Measurements from ENCODE around the gene TVP23C. TPM values are rescaled to one million over a fixed set of nuclear protein-coding genes. Genes with fewer than 3 reads are reported as not detected.

TVP23C gene
- total and polyA plus RNA-seq, 2 of the 8 experiments (the other 6 are each of a cell fraction or from before 2014, with no cell fraction given), result 2.9 to 9.6 TPM

DNA sequence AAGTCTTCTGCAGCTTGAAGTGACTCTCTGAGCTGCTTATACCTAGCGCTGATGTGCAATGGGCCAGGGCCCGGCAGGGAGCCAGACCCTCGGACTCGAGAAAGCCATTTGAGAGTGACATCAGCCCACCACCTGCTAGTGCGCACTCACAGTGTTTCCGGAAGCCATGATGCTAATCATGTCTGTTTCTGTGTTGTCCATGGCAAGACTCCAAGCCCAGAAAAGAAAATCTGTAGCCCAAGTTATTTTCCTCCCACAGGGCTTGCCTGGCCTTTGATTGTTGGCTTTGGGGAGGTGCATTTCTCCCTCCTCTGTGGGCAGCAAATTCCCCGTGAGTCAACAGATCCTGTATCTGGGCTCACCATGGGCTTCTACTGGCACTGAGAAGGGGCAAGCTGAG lies 94.0 kb downstream of the TVP23C start:
- no peak overlapping the region for H2AFZ ChIP-seq (ENCODE audit: low read length)
- H3K4me2 ChIP-seq (ENCODE audit: insufficient read depth in 1 of 2, low read depth in 2 of 2, low read length in 2 of 2), result no peak overlapping the region
- H2BK12ac ChIP-seq (ENCODE audit: low read depth, low read length), result no peak overlapping the region
- H2AK5ac ChIP-seq (ENCODE audit: low read depth, low read length), result no peak overlapping the region
- peaks cover 8% of the 10 kb centered on the region; the same call in 1 of the 2 replicates for H3K79me1 ChIP-seq (ENCODE audit: low read depth, low read length)
- H2BK5ac ChIP-seq (ENCODE audit: low read depth, low read length), result no peak overlapping the region
- H3K4ac ChIP-seq (replicated peaks; ENCODE audit: insufficient read length, low read depth, low read length), result no peak overlapping the region
- H3K27ac ChIP-seq (ENCODE audit: low read depth, low read length), result no peak overlapping the region
- no peak overlapping the region for H4K5ac ChIP-seq (ENCODE audit: insufficient read length, low read depth, low read length)
- peaks cover 0 to 7% (median 4%) of the 10 kb centered on the region in 4 experiments; a peak in 4 of 7 replicates for H3K4me1 ChIP-seq (replicated peaks in 1 of 4; ENCODE audit: control insufficient read depth in 3 of 4, insufficient read depth in 4 of 4, low read length in 3 of 4)
- FAIRE-seq (no peak), DNase-seq (ENCODE audit: low read depth in 1 of 2, low spot score in 2 of 2) (no peak)
- H3K4me3 ChIP-seq (ENCODE audit: extremely low read depth in 1 of 4, insufficient read depth in 2 of 4, low read depth in 3 of 4, low read length in 4 of 4), result no peak overlapping the region
- H3K9me3 ChIP-seq (ENCODE audit: insufficient read depth in 2 of 2, low read depth in 1 of 2, low read length in 1 of 2), result no peaks in the 10 kb centered on the region
- no peaks in the 10 kb centered on the region; a peak in 1 of 8 replicates for H3K36me3 ChIP-seq (ENCODE audit: control insufficient read depth in 2 of 4, insufficient read depth in 4 of 4, low read length in 3 of 4)
- H3K18ac ChIP-seq (ENCODE audit: extremely low read depth, low read length), result no peak overlapping the region
- peaks cover 10% of the 10 kb centered on the region for H3K23me2 ChIP-seq (ENCODE audit: low read depth, low read length)
- 0 out of 7 replicates have a peak, but pooled peaks cover 0 to 3% (median 0%) of the 10 kb centered on the region in 4 experiments for H3K27me3 ChIP-seq (replicated peaks in 1 of 4; ENCODE audit: control insufficient read depth in 3 of 4, extremely low read depth in 1 of 4, insufficient read depth in 3 of 4, low read length in 3 of 4)
- POLR2A ChIA-PET (ENCODE audit: partially characterized antibody), result no interaction called here
- peaks cover 0 to 13% of the 10 kb centered on the region in 2 experiments for H4K20me1 ChIP-seq (replicated peaks in 1 of 2; ENCODE audit: control insufficient read depth in 1 of 2, insufficient read depth in 2 of 2, low read length in 2 of 2)
- H2BK20ac ChIP-seq (ENCODE audit: low read length), result no peak overlapping the region
- H2BK120ac ChIP-seq (replicated peaks; ENCODE audit: low read depth, low read length), result no peak overlapping the region
- no peak overlapping the region for H3K14ac ChIP-seq (ENCODE audit: insufficient read length)
- no peaks in the 10 kb centered on the region for H3K79me2 ChIP-seq (ENCODE audit: control insufficient read depth in 1 of 2, insufficient read depth in 2 of 2, low read length in 2 of 2)
- H3K9ac ChIP-seq (replicated peaks in 1 of 4; ENCODE audit: extremely low read depth in 1 of 4, low read depth in 3 of 4, low read length in 3 of 4), result no peak overlapping the region
- CTCF ChIA-PET (ENCODE audit: partially characterized antibody), result interaction anchor here (1.5 kb wide), 1 partner anchor 34 kb away, joined by 3 read pairs; no protein-coding TSS in a partner anchor
- no peak overlapping the region for H4K91ac ChIP-seq (replicated peaks; ENCODE audit: insufficient read length, low read length)
- H3K23ac ChIP-seq (ENCODE audit: insufficient read length), result no peak overlapping the region
- 99% methylated on average over 7 of the region's 7 CpGs; no CpG with 5 or more reads in 1 of the 2 experiments for WGBS, 2 experiments (ENCODE audit: extremely low coverage in 1 of 2, insufficient coverage in 1 of 2, insufficient read length in 1 of 2, insufficient replicate concordance in 2 of 2, low coverage in 1 of 2, low lambda C conversion rate in 2 of 2, missing lambda C conversion rate in 1 of 2)
- peak overlapping the region; percentile 12; the same call in 1 of the 2 replicates for H4K8ac ChIP-seq (ENCODE audit: extremely low read depth, insufficient read depth, low read length)
- H2BK15ac ChIP-seq (ENCODE audit: low read length), result no peak overlapping the region
- H3K56ac ChIP-seq (replicated peaks; ENCODE audit: insufficient read length, low read depth, low read length), result no peak overlapping the region
- TF ChIP-seq, protein P1, sequence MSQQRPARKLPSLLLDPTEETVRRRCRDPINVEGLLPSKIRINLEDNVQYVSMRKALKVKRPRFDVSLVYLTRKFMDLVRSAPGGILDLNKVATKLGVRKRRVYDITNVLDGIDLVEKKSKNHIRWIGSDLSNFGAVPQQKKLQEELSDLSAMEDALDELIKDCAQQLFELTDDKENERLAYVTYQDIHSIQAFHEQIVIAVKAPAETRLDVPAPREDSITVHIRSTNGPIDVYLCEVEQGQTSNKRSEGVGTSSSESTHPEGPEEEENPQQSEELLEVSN (IDR thresholded peaks at IDR 0.05), result no peak
- no peak for TF ChIP-seq RBBP5 (IDR thresholded peaks at IDR 0.05; ENCODE audit: borderline replicate concordance, low read depth, low read length)
- TF ChIP-seq RAD21 (IDR thresholded peaks at IDR 0.05 in 1 of 2, conservative IDR thresholded peaks at IDR 0.05 in 1 of 2; ENCODE audit: low read depth in 2 of 2, low read length in 2 of 2), result no peak
- TF ChIP-seq HDAC6 (IDR thresholded peaks at IDR 0.05; ENCODE audit: low read depth, low read length), result no peak
- no peak for TF ChIP-seq KDM5A (IDR thresholded peaks at IDR 0.05; ENCODE audit: low read length)
